Activated B cell treated with CpG ODN at 0.5 μM for 24 hours (primary cell): ENCODE results near the gene AADACL3. TPM values are rescaled to one million over a fixed set of nuclear protein-coding genes. Genes with fewer than 3 reads are reported as not detected.
"Not testable (repeated sequence)": the region's sequence is repeated elsewhere in the genome, so short reads cannot be mapped to it uniquely, and the experiment has no call there.

Experiments
- ATAC-seq: fragments of 200-7000 bp; cut with Tn5 transposase; one replicate; pipeline ENCODE4 v1.10.0; 2021; ENCODE audit warnings: low read depth, mild to moderate bottlenecking, moderate library complexity
- CTCF ChIA-PET: fragments of 350-600 bp; sonication (Branson Sonifier 250); formaldehyde crosslinking; loops from one replicate; lab custom pipeline; 2021; ENCODE audit warnings: antibody characterized with exemption; lab: Charles Lee
- POLR2A ChIA-PET: fragments of 350-600 bp; sonication (Branson Sonifier 250); formaldehyde crosslinking; loops from one replicate; lab custom pipeline; 2021; ENCODE audit warnings: antibody characterized with exemption; lab: Charles Lee
- DNase-seq: peaks from one replicate; pipeline ENCODE4 v3.0.0; 2022
- H3K27ac Mint-ChIP-seq: one replicate; pipeline ENCODE4 v1.8.0; 2020; ENCODE audit warnings: mixed read lengths
- H3K27me3 Mint-ChIP-seq: one replicate; pipeline ENCODE4 v1.8.0; 2021; ENCODE audit warnings: mixed read lengths
- H3K36me3 Mint-ChIP-seq: one replicate; pipeline ENCODE4 v1.8.0; 2021; ENCODE audit warnings: low read depth, mixed read lengths
- H3K4me1 Mint-ChIP-seq: one replicate; pipeline ENCODE4 v1.8.0; 2021; ENCODE audit warnings: mixed read lengths
- H3K4me3 Mint-ChIP-seq: one replicate; pipeline ENCODE4 v1.8.0; 2020; ENCODE audit warnings: mild to moderate bottlenecking, mixed read lengths
- H3K9me3 Mint-ChIP-seq: one replicate; pipeline ENCODE4 v1.8.0; 2020; ENCODE audit warnings: mixed read lengths
- intact Hi-C: fragments of 100-400 bp; cut with micrococcal nuclease; formaldehyde crosslinking; loops from one replicate; pipeline ENCODE4 v1.15.1; 2024
- total RNA-seq: library from RNA; stranded (reverse); gene quantifications from 2 replicates; pipeline ENCODE4 v1.2.3, GENCODE V29; 2022
- TF ChIP-seq, protein P1 (sequence below): fragments of 200-600 bp; IDR thresholded peaks from one replicate; pipeline ENCODE4 v1.8.0; 2022; ENCODE audit warnings: antibody characterized with exemption, mild to moderate bottlenecking

AADACL3 gene
- total RNA-seq, 1 donor from 2014 or later: not detected

DNA sequence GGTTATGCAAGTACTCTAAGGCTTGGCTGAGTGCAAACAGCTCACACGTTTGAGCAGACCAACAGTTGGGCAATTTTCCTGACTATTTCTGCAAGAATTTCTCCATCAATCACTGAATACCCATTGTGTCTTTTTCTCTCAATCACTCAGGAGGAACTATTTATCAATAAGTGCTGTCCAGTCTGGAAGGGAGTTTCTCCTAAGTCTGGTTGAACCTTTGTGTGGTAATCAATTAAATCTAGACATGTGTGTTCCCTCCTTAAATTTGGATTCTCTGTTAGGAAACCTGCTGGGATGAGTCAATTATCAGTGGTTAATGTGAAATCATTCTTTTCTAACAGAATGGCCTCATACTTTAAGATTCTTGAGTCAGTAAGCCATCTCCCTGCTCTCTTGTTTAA, 6.8 kb upstream of the AADACL3 start:
- ATAC-seq: no peak
- DNase-seq: no peak
- Mint-ChIP-seq H3K36me3 (no peaks in the 10 kb centered on the region), H3K4me3 (no peak overlapping the region), H3K9me3 (peaks cover 9% of the 10 kb centered on the region), H3K27ac (no peak overlapping the region), H3K4me1 (no peaks in the 10 kb centered on the region), H3K27me3 (peaks cover 13% of the 10 kb centered on the region)
- intact Hi-C loops: no loop called here
- TF ChIP-seq, protein P1, sequence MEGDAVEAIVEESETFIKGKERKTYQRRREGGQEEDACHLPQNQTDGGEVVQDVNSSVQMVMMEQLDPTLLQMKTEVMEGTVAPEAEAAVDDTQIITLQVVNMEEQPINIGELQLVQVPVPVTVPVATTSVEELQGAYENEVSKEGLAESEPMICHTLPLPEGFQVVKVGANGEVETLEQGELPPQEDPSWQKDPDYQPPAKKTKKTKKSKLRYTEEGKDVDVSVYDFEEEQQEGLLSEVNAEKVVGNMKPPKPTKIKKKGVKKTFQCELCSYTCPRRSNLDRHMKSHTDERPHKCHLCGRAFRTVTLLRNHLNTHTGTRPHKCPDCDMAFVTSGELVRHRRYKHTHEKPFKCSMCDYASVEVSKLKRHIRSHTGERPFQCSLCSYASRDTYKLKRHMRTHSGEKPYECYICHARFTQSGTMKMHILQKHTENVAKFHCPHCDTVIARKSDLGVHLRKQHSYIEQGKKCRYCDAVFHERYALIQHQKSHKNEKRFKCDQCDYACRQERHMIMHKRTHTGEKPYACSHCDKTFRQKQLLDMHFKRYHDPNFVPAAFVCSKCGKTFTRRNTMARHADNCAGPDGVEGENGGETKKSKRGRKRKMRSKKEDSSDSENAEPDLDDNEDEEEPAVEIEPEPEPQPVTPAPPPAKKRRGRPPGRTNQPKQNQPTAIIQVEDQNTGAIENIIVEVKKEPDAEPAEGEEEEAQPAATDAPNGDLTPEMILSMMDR: no peak
- ChIA-PET POLR2A (no interaction called here), CTCF (no interaction called here)

DNA sequence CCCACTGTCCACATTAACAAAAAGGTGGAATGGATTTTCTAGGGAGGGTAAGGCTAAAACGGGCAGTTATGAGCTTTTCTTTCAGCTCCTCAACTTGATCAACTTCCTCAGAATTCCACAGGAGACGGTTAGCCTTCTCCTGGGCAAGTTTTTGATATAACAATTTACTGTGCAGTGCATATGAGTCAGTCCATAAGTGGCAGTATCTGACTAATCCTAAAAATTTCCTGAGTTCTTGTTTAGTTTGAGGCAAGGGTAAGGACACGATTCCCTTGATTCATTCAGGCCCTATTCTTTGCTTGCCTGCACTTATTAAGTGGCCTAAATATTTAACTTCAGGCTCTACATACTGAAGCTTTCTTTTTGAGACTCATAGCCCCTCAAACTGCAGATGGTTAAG, 6.2 kb upstream of the AADACL3 start:
- TF ChIP-seq, protein P1: no peak
- DNase-seq (no peak), ATAC-seq (no peak)
- no peak overlapping the region for H3K4me3 Mint-ChIP-seq
- peaks cover 4% of the 10 kb centered on the region for H3K9me3 Mint-ChIP-seq
- POLR2A ChIA-PET: no interaction called here
- no peak overlapping the region for H3K27ac Mint-ChIP-seq
- CTCF ChIA-PET: no interaction called here
- H3K36me3 Mint-ChIP-seq: no peaks in the 10 kb centered on the region
- intact Hi-C loops: no loop called here
- no peaks in the 10 kb centered on the region for H3K4me1 Mint-ChIP-seq
- H3K27me3 Mint-ChIP-seq: peaks cover 13% of the 10 kb centered on the region

DNA sequence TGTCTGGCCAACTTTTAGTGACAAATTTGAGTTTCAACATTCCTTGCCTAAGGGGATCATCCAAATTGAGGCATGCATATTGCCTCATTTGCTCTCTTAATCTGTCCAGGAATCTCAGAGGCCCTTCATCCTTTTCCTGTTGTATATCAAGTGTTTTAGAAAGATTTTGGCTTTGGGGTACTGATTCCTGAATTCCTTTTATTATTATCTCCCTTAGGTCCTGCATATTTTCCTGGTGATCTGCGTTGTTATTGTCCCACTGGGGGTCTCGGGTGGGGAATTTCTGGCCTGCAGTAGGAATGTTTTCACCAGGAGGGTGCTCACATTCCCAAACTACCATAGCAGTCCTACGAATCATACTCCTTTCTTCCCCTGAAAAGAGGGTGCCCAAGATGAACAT, 4.4 kb upstream of the AADACL3 start:
- intact Hi-C loops: no loop called here
- no peak for ATAC-seq
- DNase-seq: no peak
- Mint-ChIP-seq H3K4me3 (no peak overlapping the region), H3K27ac (no peak overlapping the region), H3K36me3 (no peaks in the 10 kb centered on the region), H3K4me1 (no peaks in the 10 kb centered on the region), H3K27me3 (peaks cover 16% of the 10 kb centered on the region), H3K9me3 (no peaks in the 10 kb centered on the region)
- ChIA-PET CTCF (no interaction called here), POLR2A (no interaction called here)
- TF ChIP-seq, protein P1: no peak

DNA sequence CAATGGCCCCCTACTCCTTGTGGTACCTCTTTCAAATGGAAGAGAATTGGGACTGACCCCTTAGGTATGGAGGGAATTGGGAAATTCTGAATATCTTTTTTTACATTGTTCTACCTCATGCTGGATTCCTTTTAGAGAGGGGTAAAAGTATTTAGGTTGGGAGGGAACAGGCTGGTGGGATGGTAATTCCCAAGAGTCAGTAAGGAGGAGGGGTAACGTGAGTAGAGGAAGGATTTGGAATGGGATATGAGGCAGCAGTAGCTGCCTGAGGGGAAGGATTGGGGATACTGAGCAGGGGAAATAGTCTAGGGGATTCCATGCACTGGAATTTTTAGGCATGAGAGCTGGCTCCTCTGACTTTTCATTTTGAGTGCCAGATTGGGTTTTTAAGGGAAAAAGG, 3.8 kb upstream of the AADACL3 start:
- POLR2A ChIA-PET: no interaction called here
- CTCF ChIA-PET: no interaction called here
- no peak overlapping the region for H3K4me3 Mint-ChIP-seq

DNA sequence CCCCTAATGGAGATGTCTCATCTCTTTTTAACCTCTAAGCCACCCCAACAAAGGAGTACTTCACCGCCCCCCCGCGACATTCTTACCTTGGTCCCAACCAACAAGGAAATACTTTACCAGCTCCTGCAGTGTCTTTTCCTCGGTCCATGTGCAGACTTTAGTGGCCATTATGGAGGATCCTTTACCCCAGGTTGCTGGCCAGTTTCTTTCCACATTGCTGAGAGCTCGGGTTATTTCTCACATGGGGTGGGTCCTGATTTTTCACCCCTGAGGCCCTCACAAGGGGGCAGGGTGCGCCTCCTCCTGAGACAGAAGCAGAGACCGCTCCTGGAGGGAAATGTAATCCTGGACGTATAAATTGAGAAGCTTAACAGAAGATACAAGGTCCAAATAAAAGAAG, 3.0 kb upstream of the AADACL3 start:
- H3K27ac Mint-ChIP-seq: no peak overlapping the region
- ChIA-PET CTCF (no interaction called here), POLR2A (no interaction called here)
- no peaks in the 10 kb centered on the region for H3K9me3 Mint-ChIP-seq
- peaks cover 14% of the 10 kb centered on the region for H3K27me3 Mint-ChIP-seq
- intact Hi-C loops: no loop called here
- DNase-seq (no peak), ATAC-seq (no peak)
- TF ChIP-seq, protein P1: no peak
- H3K4me3 Mint-ChIP-seq: no peak overlapping the region
- H3K36me3 Mint-ChIP-seq: no peaks in the 10 kb centered on the region
- H3K4me1 Mint-ChIP-seq: no peaks in the 10 kb centered on the region

More for the DNA sequence above, 3.8 kb upstream of the AADACL3 start:
- H3K27ac Mint-ChIP-seq: no peak overlapping the region
- H3K9me3 Mint-ChIP-seq: no peaks in the 10 kb centered on the region
- intact Hi-C loops: no loop called here
- DNase-seq: no peak
- ATAC-seq: no peak
- H3K27me3 Mint-ChIP-seq: peaks cover 14% of the 10 kb centered on the region
- TF ChIP-seq, protein P1: no peak
- H3K4me1 Mint-ChIP-seq: no peaks in the 10 kb centered on the region
- no peaks in the 10 kb centered on the region for H3K36me3 Mint-ChIP-seq

DNA sequence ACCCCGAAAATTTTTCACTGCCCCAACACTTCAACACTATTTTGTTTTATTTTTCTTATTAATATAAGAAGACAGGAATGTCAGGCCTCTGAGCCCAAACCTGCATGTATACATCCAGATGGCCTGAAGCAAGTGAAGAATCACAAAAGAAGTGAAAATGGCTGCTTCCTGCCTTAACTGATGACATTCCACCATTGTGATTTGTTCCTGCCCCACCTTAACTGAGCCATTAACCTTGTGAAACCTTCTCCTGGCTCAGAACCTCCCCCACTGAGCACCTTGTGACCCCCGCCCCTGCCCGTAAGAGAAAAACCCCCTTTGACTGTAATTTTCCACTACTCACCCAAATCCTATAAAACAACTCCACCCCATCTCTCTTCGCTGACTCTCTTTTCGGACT, 2.3 kb upstream of the AADACL3 start:
- H3K4me1 Mint-ChIP-seq, ATAC-seq, DNase-seq, H3K27ac Mint-ChIP-seq, CTCF ChIA-PET, H3K36me3 Mint-ChIP-seq, intact Hi-C loops, H3K9me3 Mint-ChIP-seq, H3K4me3 Mint-ChIP-seq, POLR2A ChIA-PET: not testable (repeated sequence)
- H3K27me3 Mint-ChIP-seq: peaks cover 14% of the 10 kb centered on the region
